PC-3 (cell line): Measurements from ENCODE around the gene NPS.

Source experiments
- CTCF ChIP-seq: fragments of 300-600 bp; sonication (generic); conservative IDR thresholded peaks from 2 replicates; pipeline ENCODE4 v1.5.1; 2017; ENCODE audit warnings: antibody characterized with exemption, low read depth, mild to moderate bottlenecking, low read length
- EZH2 ChIP-seq: fragments of 300-600 bp; sonication (generic); IDR thresholded peaks from one replicate; pipeline ENCODE4 v1.6.1; 2017; ENCODE audit warnings: antibody characterized with exemption, mild to moderate bottlenecking, low read length; ENCODE audit not compliant: unreplicated experiment

DNA sequence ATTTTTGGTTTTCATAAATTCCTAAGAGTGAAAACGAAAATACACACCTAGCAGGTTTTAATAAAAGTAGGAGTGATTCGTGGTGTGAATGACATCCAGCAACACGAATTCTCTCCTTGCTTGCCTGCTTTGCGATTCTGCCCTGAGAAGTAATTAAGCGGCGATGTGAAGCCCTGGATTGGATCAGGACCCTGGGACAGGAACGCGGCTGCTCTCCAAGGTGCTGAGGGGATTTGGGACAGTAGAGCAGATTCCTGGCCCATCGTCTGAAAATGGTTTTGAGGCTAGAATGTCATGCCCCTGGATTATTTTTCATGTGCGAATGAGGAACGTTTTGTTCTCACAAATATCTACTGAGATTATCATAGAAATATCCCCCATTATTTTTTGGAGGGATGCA, 7.8 kb downstream of the NPS start:
- TF ChIP-seq CTCF (no peak), EZH2 (no peak)
